MM.1S (cell line): ENCODE data around the gene SRCIN1.

Experiments
- EZH2 ChIP-seq: fragments of 300-600 bp; sonication (generic); optimal IDR thresholded peaks from 2 replicates; pipeline ENCODE3; 2017; ENCODE audit warnings: low read depth, mild to moderate bottlenecking, antibody characterized with exemption, low read length, mixed read lengths
- EZH2phosphoT487 ChIP-seq: fragments of 300-600 bp; sonication (generic); IDR thresholded peaks from 2 replicates; pipeline ENCODE4 v1.6.1; 2018; ENCODE audit warnings: antibody characterized with exemption, low read length
- TF ChIP-seq, protein P1 (sequence below): fragments of 300-600 bp; sonication (generic); IDR thresholded peaks from 2 replicates; pipeline ENCODE4 v1.5.1; 2016; ENCODE audit warnings: antibody characterized with exemption, low read length, mixed read lengths

DNA sequence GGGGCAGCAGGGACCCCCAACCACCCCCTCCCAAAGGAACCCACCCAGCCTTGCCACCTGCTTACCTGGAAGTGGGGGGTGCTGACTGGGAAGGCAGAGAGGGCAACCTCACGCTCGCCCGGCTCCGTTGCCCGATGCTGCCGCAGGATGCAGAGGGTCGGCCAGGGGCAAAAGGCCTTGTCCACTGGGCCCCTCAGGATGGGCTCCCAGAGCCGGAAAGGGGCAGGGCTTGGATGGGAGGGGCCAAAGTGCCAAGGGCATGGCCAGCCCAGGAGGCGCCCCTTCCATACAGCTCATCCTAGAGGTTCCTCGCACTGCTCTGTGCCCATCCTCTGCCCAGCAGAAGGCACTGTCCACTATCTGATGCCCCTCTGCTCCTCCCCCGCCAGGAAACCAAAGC, 59.4 kb downstream of the SRCIN1 start:
- TF ChIP-seq, protein P1, sequence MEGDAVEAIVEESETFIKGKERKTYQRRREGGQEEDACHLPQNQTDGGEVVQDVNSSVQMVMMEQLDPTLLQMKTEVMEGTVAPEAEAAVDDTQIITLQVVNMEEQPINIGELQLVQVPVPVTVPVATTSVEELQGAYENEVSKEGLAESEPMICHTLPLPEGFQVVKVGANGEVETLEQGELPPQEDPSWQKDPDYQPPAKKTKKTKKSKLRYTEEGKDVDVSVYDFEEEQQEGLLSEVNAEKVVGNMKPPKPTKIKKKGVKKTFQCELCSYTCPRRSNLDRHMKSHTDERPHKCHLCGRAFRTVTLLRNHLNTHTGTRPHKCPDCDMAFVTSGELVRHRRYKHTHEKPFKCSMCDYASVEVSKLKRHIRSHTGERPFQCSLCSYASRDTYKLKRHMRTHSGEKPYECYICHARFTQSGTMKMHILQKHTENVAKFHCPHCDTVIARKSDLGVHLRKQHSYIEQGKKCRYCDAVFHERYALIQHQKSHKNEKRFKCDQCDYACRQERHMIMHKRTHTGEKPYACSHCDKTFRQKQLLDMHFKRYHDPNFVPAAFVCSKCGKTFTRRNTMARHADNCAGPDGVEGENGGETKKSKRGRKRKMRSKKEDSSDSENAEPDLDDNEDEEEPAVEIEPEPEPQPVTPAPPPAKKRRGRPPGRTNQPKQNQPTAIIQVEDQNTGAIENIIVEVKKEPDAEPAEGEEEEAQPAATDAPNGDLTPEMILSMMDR, result no peak
- TF ChIP-seq EZH2phosphoT487 (no peak), EZH2 (no peak)
